Tibial nerve (tissue), 4 donors: ENCODE results near the gene CCDC9. TPM values are rescaled to one million over a fixed set of nuclear protein-coding genes. Genes with fewer than 3 reads are reported as not detected.

Source experiments
- DNase-seq, 2 donors: peaks; one replicate each; pipeline ENCODE4 v3.0.0-alpha.2; 2019; ENCODE audit warnings: low spot score in 2 of 2
- H3K27ac ChIP-seq, 4 donors: fragments of 200-600 bp; sonication (generic) in 3 of 4; one replicate each; pipeline ENCODE4 v1.5.1; 2017 to 2019; ENCODE audit warnings: mild to moderate bottlenecking in 1 of 4
- H3K27me3 ChIP-seq, 2 donors: fragments of 200-600 bp; sonication (generic) in 1 of 2; one replicate each; pipeline versions ENCODE4 v1.5.1 to v1.6.0; 2017 to 2019
- H3K36me3 ChIP-seq, 3 donors: fragments of 200-600 bp; sonication (generic); one replicate each; pipeline ENCODE4 v1.5.1; 2018 to 2019
- H3K4me1 ChIP-seq, 4 donors: fragments of 200-600 bp; sonication (generic) in 3 of 4; one replicate each; pipeline ENCODE4 v1.5.1; 2017 to 2019
- H3K4me3 ChIP-seq, 4 donors: fragments of 200-600 bp; sonication (generic) in 3 of 4; one replicate each; pipeline ENCODE4 v1.5.1; 2017 to 2019; ENCODE audit warnings: mild to moderate bottlenecking in 1 of 4, moderate library complexity in 1 of 4
- H3K9me3 ChIP-seq, 4 donors: fragments of 200-600 bp; sonication (generic) in 3 of 4; one replicate each; pipeline ENCODE4 v1.5.1; 2017 to 2019
- EP300 ChIP-seq, 2 donors: sonication (generic); formaldehyde crosslinking; IDR thresholded peaks; one replicate each; pipeline ENCODE4 v1.6.1; 2017; ENCODE audit warnings: antibody characterized with exemption in 2 of 2, mild to moderate bottlenecking in 1 of 2
- POLR2A ChIP-seq, 2 donors: fragments of 450-650 bp; IDR thresholded peaks; one replicate each; pipeline ENCODE4 v1.6.1; 2017; ENCODE audit warnings: antibody characterized with exemption in 2 of 2, mild to moderate bottlenecking in 2 of 2, moderate library complexity in 2 of 2
- WGBS, 2 donors: methylation state at CpG; one replicate each; pipeline ENCODE4 v1.1.5; 2018; 5-methylcytosine and 5-hydroxymethylcytosine counted together
- small RNA-seq: library from RNA; depleted of rRNA; stranded (forward); fragments of <200 nt; gene quantifications from one replicate; pipeline ENCODE3, GENCODE V24; 2016
- total RNA-seq, 4 donors: library from RNA; depleted of rRNA; stranded (reverse); fragments of >200 nt; gene quantifications; one replicate each; pipeline ENCODE4 v1.1.0, GENCODE V29; 2016
- TF ChIP-seq, protein P1 (sequence below), 5 experiments: fragments of 200-600 bp in 3 of 5; fragments of 450-650 bp in 2 of 5; sonication (generic) in 3 of 5; IDR thresholded peaks; one replicate each; pipeline ENCODE4 v1.5.1; 2016 to 2019; ENCODE audit warnings: antibody characterized with exemption in 5 of 5, mild to moderate bottlenecking in 3 of 5, moderate library complexity in 2 of 5

Gene CCDC9
- total RNA-seq, 4 donors from 2014 or later: 23.8 to 39.0 (median 32.7) TPM

- TF ChIP-seq, protein P1, sequence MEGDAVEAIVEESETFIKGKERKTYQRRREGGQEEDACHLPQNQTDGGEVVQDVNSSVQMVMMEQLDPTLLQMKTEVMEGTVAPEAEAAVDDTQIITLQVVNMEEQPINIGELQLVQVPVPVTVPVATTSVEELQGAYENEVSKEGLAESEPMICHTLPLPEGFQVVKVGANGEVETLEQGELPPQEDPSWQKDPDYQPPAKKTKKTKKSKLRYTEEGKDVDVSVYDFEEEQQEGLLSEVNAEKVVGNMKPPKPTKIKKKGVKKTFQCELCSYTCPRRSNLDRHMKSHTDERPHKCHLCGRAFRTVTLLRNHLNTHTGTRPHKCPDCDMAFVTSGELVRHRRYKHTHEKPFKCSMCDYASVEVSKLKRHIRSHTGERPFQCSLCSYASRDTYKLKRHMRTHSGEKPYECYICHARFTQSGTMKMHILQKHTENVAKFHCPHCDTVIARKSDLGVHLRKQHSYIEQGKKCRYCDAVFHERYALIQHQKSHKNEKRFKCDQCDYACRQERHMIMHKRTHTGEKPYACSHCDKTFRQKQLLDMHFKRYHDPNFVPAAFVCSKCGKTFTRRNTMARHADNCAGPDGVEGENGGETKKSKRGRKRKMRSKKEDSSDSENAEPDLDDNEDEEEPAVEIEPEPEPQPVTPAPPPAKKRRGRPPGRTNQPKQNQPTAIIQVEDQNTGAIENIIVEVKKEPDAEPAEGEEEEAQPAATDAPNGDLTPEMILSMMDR (IDR thresholded peaks at IDR 0.05): no peak
- TF ChIP-seq EP300 (IDR thresholded peaks at IDR 0.05): peak; percentile 90 to 97
- WGBS, 2 donors: 38 to 43% methylated on average over 12 of the region's 12 CpGs
- peak in 1 of 2 donors; percentile 65 for DNase-seq
- peaks cover 0 to 11% of the 10 kb centered on the region in 2 donors for H3K27me3 ChIP-seq
- H3K9me3 ChIP-seq: no peaks in the 10 kb centered on the region
- no peaks in the 10 kb centered on the region for H3K36me3 ChIP-seq
- no peak overlapping the region for H3K4me3 ChIP-seq
- peak overlapping the region in 2 of 4 donors; percentile 57 to 61 for H3K27ac ChIP-seq
- no peaks in the 10 kb centered on the region for H3K4me1 ChIP-seq
These were observed 58.9 kb downstream of the CCDC9 start for GRCh38 chr19:47315125-47315821.

DNA sequence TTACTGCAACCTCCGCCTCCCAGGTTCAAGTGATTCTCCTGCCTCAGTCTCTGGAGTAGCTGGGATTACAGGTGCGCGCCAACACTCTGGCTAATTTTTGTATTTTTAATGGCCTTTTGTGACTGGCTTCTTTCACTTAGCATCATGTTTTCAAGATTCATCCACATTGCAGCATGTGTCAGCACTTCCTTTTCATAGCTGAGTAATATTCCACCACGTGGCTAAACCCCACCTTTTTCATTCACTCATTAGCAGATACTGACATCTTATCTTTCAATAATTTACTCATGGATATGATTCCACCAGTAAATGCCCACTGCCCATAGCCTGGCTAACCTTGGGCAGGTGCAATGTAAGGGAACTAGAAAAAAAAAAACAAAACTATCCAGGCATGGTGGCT is 60.2 kb downstream of the CCDC9 start:
- Histone ChIP-seq H3K36me3 (no peaks in the 10 kb centered on the region), H3K4me3 (no peak overlapping the region), H3K4me1 (no peaks in the 10 kb centered on the region), H3K27me3 (peaks cover 0 to 11% of the 10 kb centered on the region in 2 donors), H3K9me3 (peaks cover 0 to 4% (median 0%) of the 10 kb centered on the region in 4 donors), H3K27ac (peak overlapping the region in 2 of 4 donors; percentile 1 to 49)
- TF ChIP-seq POLR2A (IDR thresholded peaks at IDR 0.05) (no peak), EP300 (IDR thresholded peaks at IDR 0.05) (no peak)
- TF ChIP-seq, protein P1 (IDR thresholded peaks at IDR 0.05): no peak
- WGBS, 2 donors: 87 to 89% methylated on average over 4 of the region's 4 CpGs
- no peak for DNase-seq

- Histone ChIP-seq H3K4me3 (no peak overlapping the region), H3K27ac (no peak overlapping the region), H3K9me3 (peaks cover 0 to 6% (median 0%) of the 10 kb centered on the region in 4 donors), H3K27me3 (peaks cover 0 to 19% of the 10 kb centered on the region in 2 donors), H3K36me3 (no peaks in the 10 kb centered on the region), H3K4me1 (no peaks in the 10 kb centered on the region)
- no peak for DNase-seq
- 91 to 94% methylated on average over 46 of the region's 46 CpGs for WGBS, 2 donors
- TF ChIP-seq, protein P1 (IDR thresholded peaks at IDR 0.05): no peak
- TF ChIP-seq EP300 (IDR thresholded peaks at IDR 0.05) (no peak), POLR2A (IDR thresholded peaks at IDR 0.05) (no peak)
These were observed 63.9 kb downstream of the CCDC9 start for GRCh38 chr19:47319923-47320871.

Small RNA genes lying within 50 kb of the gene (small RNA-seq; reads per million reads assigned to genes)
- gene MIR3190: not detected

Other genes starting within 250 kb of the CCDC9 start
- under 1 TPM in 2 of 4 donors, not detected in 2; 0.39 to 0.42 TPM for gene NPAS1, start 236.7 kb upstream of the CCDC9 start, total RNA-seq
- gene TMEM160, start 207.9 kb upstream of the CCDC9 start, total RNA-seq: 10 to 100 TPM; 37.5 to 78.5 (median 66.8) TPM
- 10 to 100 TPM; 25.5 to 40.4 (median 34.2) TPM for gene ZC3H4, start 142.7 kb upstream of the CCDC9 start, total RNA-seq
- gene SAE1, start 125.7 kb upstream of the CCDC9 start, total RNA-seq: 10 to 100 TPM; 37.9 to 66.9 (median 50.8) TPM
- gene BBC3, start 25.3 kb upstream of the CCDC9 start, total RNA-seq: 10 to 100 TPM in 1 of 4 donors, 1 to 10 TPM in 3; 2.8 to 11.0 (median 6.3) TPM
- gene INAFM1, start 18.4 kb downstream of the CCDC9 start, total RNA-seq: 10 to 100 TPM in 3 of 4 donors, 1 to 10 TPM in 1; 9.6 to 33.9 (median 25.4) TPM
- gene C5AR1, start 53.3 kb downstream of the CCDC9 start, total RNA-seq: 10 to 100 TPM in 3 of 4 donors, 1 to 10 TPM in 1; 5.0 to 34.5 (median 12.7) TPM
- 10 to 100 TPM in 1 of 4 donors, 1 to 10 TPM in 3; 1.5 to 11.0 (median 4.7) TPM for gene C5AR2, start 75.7 kb downstream of the CCDC9 start, total RNA-seq
- 10 to 100 TPM; 12.4 to 43.8 (median 13.9) TPM for gene DHX34, start 92.8 kb downstream of the CCDC9 start, total RNA-seq
- 10 to 100 TPM; 11.5 to 30.8 (median 16.8) TPM for gene MEIS3, start 163.0 kb downstream of the CCDC9 start, total RNA-seq
- not detected for gene SLC8A2, start 215.4 kb downstream of the CCDC9 start, total RNA-seq
- 10 to 100 TPM in 1 of 4 donors, 1 to 10 TPM in 3; 3.1 to 10.8 (median 8.2) TPM for gene KPTN, start 227.7 kb downstream of the CCDC9 start, total RNA-seq